GM23338 (cell line): Measurements from ENCODE around the gene POLG2.

Source experiments
- CREB1 ChIP-seq: fragments of 250-450 bp; sonication (Bioruptor Pico); IDR thresholded peaks from 2 replicates; pipeline ENCODE4 v1.5.0; 2020; ENCODE audit warnings: low read depth, mild to moderate bottlenecking, moderate library complexity
- CTCF ChIP-seq, 2 experiments: fragments of 200-600 bp in 1 of 2; sonication (generic) in 1 of 2; conservative IDR thresholded peaks; 2 replicates each; pipeline versions ENCODE4 v1.5.1 to v1.6.1; 2016 to 2017; ENCODE audit warnings: antibody characterized with exemption in 2 of 2, low read depth in 2 of 2, mild to moderate bottlenecking in 2 of 2, moderate library complexity in 1 of 2
- ETS1 ChIP-seq: IDR thresholded peaks from 2 replicates; pipeline ENCODE4 v1.6.1; 2016; ENCODE audit warnings: antibody characterized with exemption
- EZH2 ChIP-seq: fragments of 200-600 bp; sonication (generic); IDR thresholded peaks from one replicate; pipeline ENCODE4 v1.8.0; 2017; ENCODE audit warnings: antibody characterized with exemption, mild to moderate bottlenecking, low read depth; ENCODE audit not compliant: unreplicated experiment
- EZH2phosphoT487 ChIP-seq: fragments of 200-600 bp; sonication (generic); IDR thresholded peaks from one replicate; pipeline ENCODE4 v1.8.1; 2018; ENCODE audit warnings: antibody characterized with exemption; ENCODE audit not compliant: unreplicated experiment
- JUNB ChIP-seq: IDR thresholded peaks from one replicate; pipeline ENCODE4 v1.6.1; 2016; ENCODE audit warnings: antibody characterized with exemption; ENCODE audit not compliant: unreplicated experiment
- POLR2AphosphoS5 ChIP-seq: IDR thresholded peaks from 2 replicates; pipeline ENCODE4 v1.6.1; 2016; ENCODE audit warnings: antibody characterized with exemption, low read depth
- REST ChIP-seq: IDR thresholded peaks from one replicate; pipeline ENCODE4 v1.6.1; 2018; ENCODE audit warnings: antibody characterized with exemption; ENCODE audit not compliant: unreplicated experiment
- ZNF114 ChIP-seq: fragments of 250-450 bp; sonication (Bioruptor Pico); IDR thresholded peaks from 2 replicates; pipeline ENCODE4 v1.5.0; 2020; ENCODE audit warnings: mild to moderate bottlenecking, moderate library complexity
- ZNF331 ChIP-seq: fragments of 250-450 bp; sonication (Bioruptor Pico); IDR thresholded peaks from 2 replicates; pipeline ENCODE4 v1.5.0; 2020; ENCODE audit warnings: low read depth, mild to moderate bottlenecking, moderate library complexity

- TF ChIP-seq POLR2AphosphoS5 (no peak), EZH2 (no peak), CTCF (conservative IDR thresholded peaks at IDR 0.05; ENCODE audit: low read depth in 2 of 2) (no peak), EZH2phosphoT487 (no peak), REST (no peak), JUNB (no peak), ZNF331 (no peak), ZNF114 (CRISPR knock-in tag) (no peak), CREB1 (no peak), ETS1 (no peak)
Measured at GRCh38 chr17:64442541-64442971, 54.3 kb downstream of the POLG2 start.
